ENCODE data around the gene HOXA7. TPM values are rescaled to one million over a fixed set of nuclear protein-coding genes. Genes with fewer than 3 reads are reported as not detected.

The HOXA7 gene
- total RNA-seq, 1 donor from 2014 or later: not detected

DNA sequence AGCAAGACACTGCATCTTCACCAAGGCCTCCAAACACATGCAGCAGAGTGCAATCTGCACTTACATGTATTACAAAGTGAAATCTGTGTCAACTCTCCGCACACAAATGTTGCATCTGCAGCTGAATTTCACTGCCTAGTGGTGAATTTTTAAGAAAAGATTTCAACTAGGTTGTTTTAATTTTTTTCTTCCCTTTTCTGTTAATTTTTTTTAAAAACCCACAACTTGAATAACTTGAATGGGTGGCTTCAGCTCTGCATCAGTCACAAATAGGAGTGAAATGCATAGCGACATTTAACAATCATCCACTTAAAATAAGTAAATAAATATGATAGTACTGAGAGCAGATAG is 37.5 kb upstream of the HOXA7 start:
- H3K79me2 ChIP-seq (ENCODE audit: low read depth): no peaks in the 10 kb centered on the region
- no peak overlapping the region for H3K9ac ChIP-seq

DNA sequence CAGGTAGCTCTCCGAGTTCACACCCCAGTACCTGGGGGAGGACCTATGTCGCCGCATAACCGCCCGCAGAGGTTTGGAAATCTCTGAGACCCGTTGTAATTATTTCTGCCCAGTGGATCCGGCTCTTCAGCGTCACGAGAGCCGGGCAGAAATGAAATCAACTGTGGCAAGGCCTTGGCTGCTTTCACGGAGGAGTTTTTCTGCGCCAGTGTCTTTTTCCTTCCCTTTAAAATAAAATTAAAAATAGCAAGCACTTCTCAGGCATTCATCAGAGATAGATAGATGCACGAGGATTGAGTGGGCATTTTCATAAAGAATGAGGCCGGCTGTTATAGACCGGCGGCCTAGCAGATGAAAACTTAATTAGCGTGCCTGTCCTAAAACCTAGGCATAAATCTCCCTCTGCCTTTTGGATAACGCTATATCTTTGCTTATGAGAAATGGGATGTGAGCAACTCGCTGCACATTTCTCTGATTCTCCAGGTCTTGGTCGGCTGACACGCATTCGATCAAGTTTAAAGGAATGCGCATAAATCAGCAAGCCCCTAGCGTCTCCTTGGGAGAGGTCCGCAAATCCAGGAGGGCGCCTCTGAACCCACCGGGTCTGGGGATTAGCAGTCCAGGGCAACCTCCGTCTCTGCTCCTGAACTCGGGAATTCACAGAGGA is 37.0 kb upstream of the HOXA7 start:
- peak; percentile 52 for DNase-seq (ENCODE audit: low spot score)
- no peak overlapping the region for H2AFZ ChIP-seq (replicated peaks)

More for the DNA sequence above, 37.5 kb upstream of the HOXA7 start:
- Histone ChIP-seq H4K20me1 (ENCODE audit: low read depth) (peaks cover 88% of the 10 kb centered on the region), H3K4me3 (no peak overlapping the region), H3K4me1 (no peaks in the 10 kb centered on the region), H3F3A (ENCODE audit: low read depth) (peaks cover 9% of the 10 kb centered on the region), H3K27me3 (peaks cover 100% of the 10 kb centered on the region), H3K27ac (no peak overlapping the region), H2AFZ (replicated peaks) (no peak overlapping the region), H3K9me3 (ENCODE audit: low read depth) (no peaks in the 10 kb centered on the region), H3K36me3 (no peaks in the 10 kb centered on the region), H3K4me2 (no peak overlapping the region)
- no peaks in the 10 kb centered on the region for H3K36me3 Mint-ChIP-seq
- no peak overlapping the region for H3K27ac Mint-ChIP-seq
- H3K4me3 Mint-ChIP-seq: no peak overlapping the region
- TF ChIP-seq, protein P1, sequence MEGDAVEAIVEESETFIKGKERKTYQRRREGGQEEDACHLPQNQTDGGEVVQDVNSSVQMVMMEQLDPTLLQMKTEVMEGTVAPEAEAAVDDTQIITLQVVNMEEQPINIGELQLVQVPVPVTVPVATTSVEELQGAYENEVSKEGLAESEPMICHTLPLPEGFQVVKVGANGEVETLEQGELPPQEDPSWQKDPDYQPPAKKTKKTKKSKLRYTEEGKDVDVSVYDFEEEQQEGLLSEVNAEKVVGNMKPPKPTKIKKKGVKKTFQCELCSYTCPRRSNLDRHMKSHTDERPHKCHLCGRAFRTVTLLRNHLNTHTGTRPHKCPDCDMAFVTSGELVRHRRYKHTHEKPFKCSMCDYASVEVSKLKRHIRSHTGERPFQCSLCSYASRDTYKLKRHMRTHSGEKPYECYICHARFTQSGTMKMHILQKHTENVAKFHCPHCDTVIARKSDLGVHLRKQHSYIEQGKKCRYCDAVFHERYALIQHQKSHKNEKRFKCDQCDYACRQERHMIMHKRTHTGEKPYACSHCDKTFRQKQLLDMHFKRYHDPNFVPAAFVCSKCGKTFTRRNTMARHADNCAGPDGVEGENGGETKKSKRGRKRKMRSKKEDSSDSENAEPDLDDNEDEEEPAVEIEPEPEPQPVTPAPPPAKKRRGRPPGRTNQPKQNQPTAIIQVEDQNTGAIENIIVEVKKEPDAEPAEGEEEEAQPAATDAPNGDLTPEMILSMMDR (IDR thresholded peaks at IDR 0.05): no peak
- no peak for TF ChIP-seq EZH2phosphoT487 (IDR thresholded peaks at IDR 0.05)
- peak; percentile 79 for TF ChIP-seq EZH2 (IDR thresholded peaks at IDR 0.05)
- peaks cover 92% of the 10 kb centered on the region for H3K27me3 Mint-ChIP-seq (ENCODE audit: insufficient read depth, low read depth)
- peaks cover 14% of the 10 kb centered on the region for H3K9me3 Mint-ChIP-seq
- DNase-seq (ENCODE audit: low spot score): no peak
- H3K4me1 Mint-ChIP-seq: no peaks in the 10 kb centered on the region

DNA sequence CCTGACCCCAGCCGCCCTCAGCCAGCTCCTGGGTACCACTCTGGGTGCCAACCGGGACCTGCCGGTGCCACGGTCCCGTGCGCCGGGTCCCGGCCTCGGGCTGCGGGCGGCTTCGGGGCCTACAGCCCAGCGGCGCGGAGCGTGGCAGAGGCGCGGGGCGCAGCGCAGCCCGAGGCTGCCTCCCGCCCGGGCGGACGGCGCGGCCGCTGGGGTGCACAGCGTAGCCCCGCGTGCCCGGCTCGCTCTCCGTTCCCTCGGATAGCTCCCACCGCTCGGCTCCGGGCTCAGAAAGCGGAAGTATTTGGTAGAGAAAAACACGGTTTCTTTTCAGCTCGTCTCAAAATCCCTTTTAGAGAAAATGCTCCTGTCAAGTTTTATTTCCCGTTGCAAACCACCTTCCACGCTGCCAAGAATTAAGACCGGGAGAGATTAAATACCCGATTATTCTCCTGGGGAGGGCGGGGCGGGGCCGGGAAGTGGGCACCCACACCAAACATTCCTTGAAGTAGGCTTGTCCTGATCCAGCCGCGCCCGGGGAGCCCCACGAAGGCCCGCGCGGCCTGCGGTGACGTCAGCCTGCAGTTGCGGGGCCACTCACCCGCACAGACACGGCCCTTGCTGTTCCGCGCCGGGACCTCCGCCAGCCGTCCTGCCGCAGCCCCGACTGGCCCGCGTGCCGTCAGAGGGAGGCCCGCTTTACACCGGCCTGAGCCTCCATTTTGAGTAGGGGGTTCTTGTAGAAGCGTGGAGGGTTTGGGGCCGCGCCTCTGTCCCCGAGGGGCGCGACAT is 36.3 kb upstream of the HOXA7 start:
- no peak overlapping the region for H3K27ac Mint-ChIP-seq
- Histone ChIP-seq H3K27me3 (peaks cover 100% of the 10 kb centered on the region), H3K36me3 (no peaks in the 10 kb centered on the region), H3K9ac (no peak overlapping the region), H3K79me2 (ENCODE audit: low read depth) (no peaks in the 10 kb centered on the region), H3K4me2 (peak overlapping the region; percentile 29), H2AFZ (replicated peaks) (no peak overlapping the region), H3F3A (ENCODE audit: low read depth) (peaks cover 9% of the 10 kb centered on the region), H3K27ac (no peak overlapping the region), H4K20me1 (ENCODE audit: low read depth) (peaks cover 88% of the 10 kb centered on the region), H3K9me3 (ENCODE audit: low read depth) (no peaks in the 10 kb centered on the region), H3K4me1 (no peaks in the 10 kb centered on the region), H3K4me3 (no peak overlapping the region)
- peak; percentile 53 for DNase-seq (ENCODE audit: low spot score)
- peaks cover 91% of the 10 kb centered on the region for H3K27me3 Mint-ChIP-seq (ENCODE audit: insufficient read depth, low read depth)
- peaks cover 2% of the 10 kb centered on the region for H3K4me1 Mint-ChIP-seq
- no peak overlapping the region for H3K4me3 Mint-ChIP-seq
- no peaks in the 10 kb centered on the region for H3K36me3 Mint-ChIP-seq
- TF ChIP-seq, protein P1 (IDR thresholded peaks at IDR 0.05): no peak
- peak; percentile 35 for TF ChIP-seq EZH2 (IDR thresholded peaks at IDR 0.05)
- H3K9me3 Mint-ChIP-seq: peaks cover 14% of the 10 kb centered on the region

More for the DNA sequence above, 37.0 kb upstream of the HOXA7 start:
- H3K4me2 ChIP-seq: no peak overlapping the region
- TF ChIP-seq EZH2 (IDR thresholded peaks at IDR 0.05): peak; percentile 98
- TF ChIP-seq, protein P1 (IDR thresholded peaks at IDR 0.05): no peak
- TF ChIP-seq EZH2phosphoT487 (IDR thresholded peaks at IDR 0.05): peak; percentile 97
- H3K27me3 ChIP-seq: peaks cover 100% of the 10 kb centered on the region
- Mint-ChIP-seq H3K9me3 (peaks cover 14% of the 10 kb centered on the region), H3K36me3 (no peaks in the 10 kb centered on the region), H3K4me3 (peak overlapping the region; percentile 19), H3K4me1 (peaks cover 2% of the 10 kb centered on the region), H3K27me3 (ENCODE audit: insufficient read depth, low read depth) (peaks cover 92% of the 10 kb centered on the region), H3K27ac (no peak overlapping the region)
- peaks cover 9% of the 10 kb centered on the region for H3F3A ChIP-seq (ENCODE audit: low read depth)
- no peak overlapping the region for H3K9ac ChIP-seq
- H3K9me3 ChIP-seq (ENCODE audit: low read depth): no peaks in the 10 kb centered on the region
- H4K20me1 ChIP-seq (ENCODE audit: low read depth): peaks cover 88% of the 10 kb centered on the region
- no peak overlapping the region for H3K4me3 ChIP-seq
- H3K36me3 ChIP-seq: no peaks in the 10 kb centered on the region
- no peaks in the 10 kb centered on the region for H3K4me1 ChIP-seq
- no peaks in the 10 kb centered on the region for H3K79me2 ChIP-seq (ENCODE audit: low read depth)
- H3K27ac ChIP-seq: no peak overlapping the region

Measured in neural progenitor cell (in vitro differentiated cells).